HuH-7.5 (cell line): ENCODE results near the gene SLC6A7.

Experiments used
- DNase-seq: peaks from one replicate; pipeline ENCODE4 v3.0.0; 2011; ENCODE audit warnings: low spot score

SLC6A7 gene

DNA sequence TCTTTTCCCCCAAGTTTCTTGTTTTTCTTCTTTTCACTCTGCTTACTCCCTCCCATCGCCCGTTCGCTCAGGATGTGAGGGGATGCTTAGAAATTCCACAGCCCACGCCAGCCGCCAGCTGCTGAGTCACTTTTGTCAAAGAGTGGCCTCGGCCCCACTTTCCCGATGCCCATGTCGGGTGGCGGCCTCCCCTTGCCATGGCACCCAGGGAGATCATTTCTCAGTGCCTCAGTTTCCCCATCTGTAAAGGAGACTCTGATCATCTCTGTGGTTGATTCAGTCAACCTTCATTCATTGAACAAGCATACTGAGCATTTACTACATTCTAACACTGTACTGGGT, 33.9 kb upstream of the SLC6A7 start:
- DNase-seq: no peak

DNA sequence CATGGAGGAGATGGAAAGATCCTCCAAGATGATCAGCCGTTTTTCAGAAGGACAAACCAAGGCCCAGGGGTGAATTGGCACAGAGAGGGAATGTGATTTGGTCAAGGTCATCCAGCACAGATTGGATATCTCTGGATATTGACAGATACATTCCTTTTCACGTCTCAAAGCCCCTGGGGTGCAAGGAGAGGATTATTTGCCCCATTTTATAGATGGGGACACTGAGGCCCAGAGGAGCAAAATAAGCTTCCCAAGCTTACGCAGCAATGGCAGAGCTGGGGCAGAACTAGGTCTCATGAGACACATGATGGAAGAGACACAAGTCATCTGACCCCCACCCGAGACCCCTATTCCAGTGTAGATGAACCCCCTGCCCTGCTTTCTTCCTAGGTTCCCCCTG, 33.3 kb upstream of the SLC6A7 start:
- no peak for DNase-seq

DNA sequence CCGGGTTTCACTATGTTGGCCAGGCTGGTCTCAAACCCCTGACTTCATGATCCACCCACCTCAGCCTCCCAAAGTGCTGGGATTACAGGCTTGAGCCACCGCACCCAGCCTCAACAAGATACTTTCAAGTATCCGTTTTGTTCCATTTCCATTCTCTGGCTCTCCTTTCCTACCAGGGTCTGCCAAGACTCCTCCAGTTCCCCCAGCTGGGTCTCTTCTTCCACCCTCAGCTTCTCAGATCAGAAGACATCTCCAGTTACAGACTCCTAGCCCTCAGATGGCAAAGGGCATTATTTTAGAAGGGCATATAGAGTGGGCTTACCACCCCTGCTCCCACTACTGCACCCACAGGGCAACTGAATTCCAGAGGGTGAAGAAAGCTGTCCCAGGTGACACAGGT, 32.7 kb upstream of the SLC6A7 start:
- DNase-seq: no peak

DNA sequence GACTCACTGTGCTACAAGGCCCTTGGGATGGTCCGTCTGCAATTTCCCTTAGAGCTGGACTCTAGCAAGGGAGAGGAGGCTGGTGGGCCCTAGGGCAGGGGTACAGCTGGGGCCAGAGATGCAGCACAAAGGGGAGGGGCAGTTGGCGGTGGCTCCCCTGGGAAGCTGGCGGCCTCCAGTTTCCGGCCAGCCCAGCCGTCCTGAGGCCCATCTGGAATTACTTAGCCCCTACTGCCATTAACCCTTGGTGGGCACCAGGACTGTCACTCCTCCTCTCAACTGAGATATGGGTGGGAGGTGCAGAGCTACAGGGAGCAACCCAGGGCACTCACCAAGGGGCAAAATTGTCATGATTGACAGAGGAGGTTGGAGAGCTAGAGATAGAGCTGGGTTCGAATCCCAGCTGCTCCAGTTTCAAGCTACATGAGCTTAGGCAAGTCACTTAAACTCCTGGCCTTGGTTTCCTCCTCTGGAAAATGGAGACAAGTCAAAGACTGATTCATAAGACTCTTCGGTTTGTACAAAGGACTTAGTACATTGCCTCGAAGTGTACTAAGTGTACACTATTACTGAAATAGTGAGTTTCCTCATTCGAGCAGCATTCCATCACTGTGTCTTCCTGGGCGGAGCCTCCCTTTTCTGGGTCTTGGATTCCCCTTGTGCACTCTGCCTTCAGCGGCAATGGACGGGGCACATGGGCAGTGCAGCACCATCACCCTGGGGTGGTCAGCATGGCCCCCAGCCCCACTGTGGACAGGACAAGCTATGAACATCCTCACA, 31.5 kb upstream of the SLC6A7 start:
- no peak for DNase-seq

DNA sequence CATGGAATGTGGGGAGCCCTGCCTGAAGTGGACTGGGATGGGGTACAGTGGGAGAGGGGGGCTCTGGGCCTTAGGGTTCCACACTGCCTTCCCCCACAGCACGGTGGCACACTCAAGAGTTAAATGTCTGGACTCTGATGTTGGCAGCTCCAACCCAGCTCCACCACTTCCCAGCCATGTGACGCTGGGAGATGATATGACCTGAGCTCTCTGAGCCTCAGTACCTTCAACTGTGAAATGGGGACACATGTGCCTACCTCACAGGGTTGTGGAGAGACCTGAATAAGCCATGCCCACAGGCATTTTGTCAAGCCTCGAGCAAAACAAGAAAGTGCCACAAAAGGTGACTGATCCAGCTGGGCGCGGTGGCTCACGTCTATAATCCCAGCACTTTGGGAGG, 30.8 kb upstream of the SLC6A7 start:
- no peak for DNase-seq

DNA sequence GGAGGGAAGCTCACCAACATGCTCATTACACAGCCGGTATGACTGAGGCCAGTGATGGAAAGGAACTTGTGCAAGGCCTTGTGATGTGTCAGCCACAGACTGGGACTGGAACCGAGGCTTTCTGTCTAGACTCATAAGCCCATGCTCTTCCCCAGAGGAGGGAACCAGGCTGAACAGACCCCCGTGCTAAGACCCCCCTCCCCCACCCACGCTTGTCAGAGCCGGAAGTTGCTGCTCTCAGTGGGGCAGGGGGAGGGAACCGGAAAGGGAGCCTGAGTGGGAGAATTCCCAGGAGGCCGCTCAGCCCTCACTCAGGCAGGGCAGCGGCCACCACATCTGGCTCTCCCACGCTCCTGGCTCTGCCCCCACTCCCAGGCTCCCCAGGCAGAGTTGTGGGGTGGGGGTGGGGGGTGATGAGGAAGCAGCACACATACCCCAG, 30.1 kb upstream of the SLC6A7 start:
- no peak for DNase-seq

DNA sequence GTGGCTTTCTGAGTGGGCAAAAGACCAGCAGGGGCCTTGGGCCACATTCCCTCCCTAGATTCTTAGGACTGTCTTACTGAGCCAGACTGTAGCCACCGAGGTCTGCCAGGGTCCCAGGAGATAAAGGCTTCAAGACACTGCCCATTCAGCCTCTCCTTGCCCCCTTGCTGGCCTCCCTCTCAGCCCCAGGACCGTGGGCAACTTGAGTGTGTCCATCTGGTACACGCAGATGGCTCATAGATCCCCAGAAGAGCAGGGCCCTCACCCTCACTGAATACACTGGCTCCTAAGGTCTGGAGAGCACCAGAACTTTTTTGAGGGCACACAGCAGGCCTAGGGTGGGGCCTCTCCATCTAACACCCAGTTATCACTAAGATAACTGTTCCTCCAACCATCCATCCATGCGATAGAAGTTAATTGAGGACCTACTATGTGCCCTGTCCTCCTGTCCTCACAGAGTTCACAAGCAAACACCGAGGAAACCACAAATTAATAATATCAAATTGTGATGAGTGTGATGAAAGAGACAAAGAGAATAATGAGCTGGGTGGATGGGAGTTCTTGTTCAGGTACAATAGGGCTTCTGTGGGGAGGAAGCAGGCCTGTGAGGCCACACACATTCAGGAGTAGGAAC, 29.3 kb upstream of the SLC6A7 start:
- DNase-seq: no peak

DNA sequence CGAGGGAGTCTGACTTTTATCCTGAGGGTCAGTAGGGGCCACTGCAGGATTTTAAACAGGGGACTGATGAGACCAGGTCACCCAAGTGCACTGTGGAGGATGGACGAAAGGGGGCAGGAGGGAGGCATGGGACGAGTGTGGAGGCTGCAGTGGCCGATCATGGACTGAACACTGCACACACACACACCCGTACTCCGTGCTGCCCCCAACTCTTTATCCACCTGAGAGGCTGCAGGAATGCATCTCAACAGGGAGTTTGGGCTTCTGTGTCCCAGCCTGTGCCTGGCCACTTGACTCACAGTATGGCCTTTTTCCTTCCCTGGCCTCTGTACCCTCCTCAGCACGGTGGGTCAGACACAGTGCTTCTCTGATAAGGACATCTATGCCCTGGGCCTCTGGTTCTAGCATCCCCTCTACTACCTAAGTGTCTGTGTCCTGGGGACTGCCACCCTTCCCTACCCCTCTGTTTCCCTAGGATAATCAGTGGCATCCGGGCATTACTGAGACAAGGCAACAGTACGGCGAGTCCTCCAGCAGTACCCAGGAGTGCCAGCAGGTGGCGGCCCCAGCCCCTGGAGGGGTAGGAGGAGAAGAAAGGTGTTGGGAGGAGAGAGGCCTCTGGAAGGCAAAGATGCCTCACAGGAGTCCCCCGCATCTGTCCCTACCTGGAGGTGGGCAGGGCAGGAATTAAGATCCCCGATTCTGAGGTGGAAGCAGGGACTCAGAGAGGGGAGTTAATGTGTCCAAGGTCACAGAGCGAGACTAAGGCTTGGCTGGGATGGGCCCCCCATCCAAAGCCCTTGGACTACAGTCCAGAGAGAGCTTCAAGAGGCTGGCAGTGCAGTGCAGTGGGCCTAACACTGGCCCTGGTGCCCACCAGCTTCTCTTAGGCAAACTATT, 28.4 kb upstream of the SLC6A7 start:
- DNase-seq: peak; percentile 95

DNA sequence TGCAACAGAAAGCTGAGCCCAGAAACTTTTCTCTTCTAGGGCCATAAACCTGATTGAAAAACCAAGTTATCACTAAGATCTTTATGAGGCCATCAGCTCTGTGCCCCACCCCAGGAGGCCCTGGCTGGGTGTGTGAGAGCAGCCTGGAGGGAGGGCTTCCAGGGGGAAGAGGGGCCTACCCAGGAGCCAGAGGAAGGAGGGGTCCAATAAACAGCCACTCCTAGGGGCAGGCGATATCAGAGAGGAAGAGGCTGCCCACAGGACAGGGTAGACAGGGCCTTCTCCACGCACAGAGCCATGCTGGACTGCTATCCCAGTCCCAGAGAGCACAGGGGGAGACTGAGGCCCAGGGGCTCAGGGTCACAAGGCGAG, 27.7 kb upstream of the SLC6A7 start:
- DNase-seq: no peak

DNA sequence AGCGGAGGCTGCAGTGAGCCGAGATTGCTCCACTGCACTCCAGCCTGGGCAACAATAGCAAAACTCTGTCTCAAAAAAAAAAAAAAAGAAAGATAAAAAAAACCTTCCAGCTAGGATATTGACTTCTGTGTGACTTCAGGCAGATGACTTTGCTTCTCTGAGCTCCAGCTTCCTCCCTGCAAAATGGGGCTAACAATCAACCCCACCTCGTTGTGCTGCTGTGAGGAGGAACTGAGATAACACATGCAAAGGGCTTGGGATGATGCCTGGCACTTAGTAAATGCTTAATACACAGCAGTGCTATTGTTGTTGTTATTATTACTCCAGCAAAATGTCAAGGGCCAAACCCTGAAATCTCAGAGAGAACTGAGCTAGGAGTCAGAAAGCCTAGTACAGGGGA, 26.8 kb upstream of the SLC6A7 start:
- DNase-seq: no peak

DNA sequence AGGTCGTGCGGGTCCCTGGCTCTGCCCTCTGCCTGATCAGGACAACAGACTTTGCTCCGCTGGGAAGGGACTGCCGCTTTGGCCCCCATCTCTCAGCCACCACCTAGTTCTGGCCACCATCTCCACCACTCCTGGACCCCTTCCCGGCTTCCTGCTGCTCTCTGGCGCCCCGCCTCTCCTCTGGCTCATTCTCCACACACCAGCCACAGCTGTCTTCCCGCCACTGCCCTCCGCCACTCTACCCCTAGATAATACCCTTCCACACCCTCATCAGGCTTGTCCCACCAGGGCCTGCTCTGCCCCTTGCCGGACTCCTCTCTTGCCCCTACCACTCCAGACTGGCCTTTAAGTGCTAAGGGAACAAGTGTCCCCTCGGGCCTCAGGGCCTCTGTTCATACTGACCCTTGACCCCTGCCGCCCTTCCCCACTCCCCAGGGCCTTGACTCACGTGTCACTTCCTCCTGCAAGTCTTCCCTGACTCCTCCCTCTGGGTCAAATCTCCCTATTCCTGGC, 26.3 kb upstream of the SLC6A7 start:
- DNase-seq: no peak

DNA sequence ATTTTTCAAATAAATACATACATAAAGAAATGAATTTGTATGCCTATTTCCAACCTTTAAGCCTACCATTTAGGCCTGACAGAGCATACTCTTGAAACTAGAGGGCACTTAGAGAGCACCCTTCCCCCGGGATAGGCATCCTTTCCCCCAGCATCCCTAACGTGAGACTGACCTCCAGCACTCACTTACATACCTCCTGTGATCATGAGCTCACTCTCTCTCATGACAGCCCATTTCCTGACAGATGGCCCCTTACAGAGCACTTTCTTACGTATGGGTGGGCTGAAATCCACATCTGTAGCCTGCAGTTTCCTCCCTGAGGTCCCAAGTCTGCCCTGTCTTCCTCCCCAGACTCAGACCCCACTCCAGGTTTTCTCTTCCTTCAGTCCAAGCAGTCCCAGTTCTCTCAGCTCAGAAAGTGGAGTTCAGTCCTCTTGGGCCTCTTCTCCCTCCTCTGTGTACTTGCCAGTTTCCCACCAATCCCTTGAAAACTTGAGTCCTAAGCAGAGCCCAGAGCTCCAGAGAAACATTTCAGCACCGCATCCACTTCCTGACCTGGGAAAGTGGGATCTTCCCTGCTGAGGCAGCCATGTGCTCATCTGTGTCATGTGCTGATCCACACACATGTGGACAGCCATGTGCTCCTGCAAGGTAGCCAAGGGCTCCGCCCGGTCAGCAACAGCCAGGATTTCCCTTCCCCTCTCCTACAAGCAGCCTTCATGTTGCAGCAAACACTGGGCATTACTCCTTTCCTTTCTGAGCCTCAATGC, 25.5 kb upstream of the SLC6A7 start:
- DNase-seq: no peak

DNA sequence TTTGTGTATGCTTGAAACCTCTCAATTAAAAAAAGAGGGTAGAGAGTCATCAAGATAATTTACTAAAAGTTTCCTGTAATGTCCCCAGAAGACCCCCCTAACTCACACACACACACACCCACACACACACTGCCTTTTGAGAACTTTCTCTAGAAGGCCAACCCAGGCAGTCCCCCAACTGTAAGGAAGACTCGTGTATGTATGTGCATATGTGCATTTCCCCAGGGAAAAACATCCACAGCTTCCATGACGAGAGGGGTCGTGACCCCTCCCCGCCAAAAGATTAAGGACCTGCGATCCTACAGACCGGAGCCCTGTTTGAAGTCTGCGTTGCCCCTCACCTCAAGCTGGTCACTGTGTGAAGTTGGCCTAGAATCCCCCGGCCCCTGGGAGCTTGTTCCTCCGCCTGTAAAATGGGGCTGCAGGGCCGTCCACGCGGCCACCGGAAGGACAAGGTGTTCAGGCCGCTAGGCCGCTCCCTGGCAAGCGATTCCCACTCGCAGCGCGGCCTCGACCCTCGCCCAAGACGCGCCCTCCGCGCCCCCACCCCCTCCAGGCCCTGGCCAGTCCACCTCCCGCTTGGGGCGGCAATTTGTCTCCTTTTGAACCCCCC, 23.7 kb upstream of the SLC6A7 start:
- DNase-seq: no peak

DNA sequence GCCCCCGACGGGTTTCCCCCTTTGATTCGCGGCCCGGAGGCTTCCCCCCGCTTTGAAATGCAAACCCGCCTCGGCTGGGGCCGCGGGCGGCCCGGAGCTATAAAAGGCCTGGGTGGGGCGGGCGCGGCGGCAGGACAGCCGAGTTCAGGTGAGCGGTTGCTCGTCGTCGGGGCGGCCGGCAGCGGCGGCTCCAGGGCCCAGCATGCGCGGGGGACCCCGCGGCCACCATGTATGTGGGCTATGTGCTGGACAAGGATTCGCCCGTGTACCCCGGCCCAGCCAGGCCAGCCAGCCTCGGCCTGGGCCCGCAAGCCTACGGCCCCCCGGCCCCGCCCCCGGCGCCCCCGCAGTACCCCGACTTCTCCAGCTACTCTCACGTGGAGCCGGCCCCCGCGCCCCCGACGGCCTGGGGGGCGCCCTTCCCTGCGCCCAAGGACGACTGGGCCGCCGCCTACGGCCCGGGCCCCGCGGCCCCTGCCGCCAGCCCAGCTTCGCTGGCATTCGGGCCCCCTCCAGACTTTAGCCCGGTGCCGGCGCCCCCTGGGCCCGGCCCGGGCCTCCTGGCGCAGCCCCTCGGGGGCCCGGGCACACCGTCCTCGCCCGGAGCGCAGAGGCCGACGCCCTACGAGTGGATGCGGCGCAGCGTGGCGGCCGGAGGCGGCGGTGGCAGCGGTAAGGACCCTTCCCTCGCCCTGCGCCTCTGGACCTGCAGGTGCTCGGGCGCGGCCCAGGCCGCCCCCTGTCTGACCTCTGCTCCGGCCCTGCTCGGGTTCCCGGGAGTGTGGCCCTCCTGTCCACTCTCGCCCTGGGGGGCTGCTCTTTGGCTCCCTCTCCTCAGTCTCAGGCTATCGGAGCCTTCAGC, 23.0 kb upstream of the SLC6A7 start, which contains the start of gene CDX1:
TSS of gene CDX1 (plus strand) at position 129 of the 862 bp plus-strand sequence. CDS start at position 228, 99 bp downstream.
- no peak for DNase-seq

DNA sequence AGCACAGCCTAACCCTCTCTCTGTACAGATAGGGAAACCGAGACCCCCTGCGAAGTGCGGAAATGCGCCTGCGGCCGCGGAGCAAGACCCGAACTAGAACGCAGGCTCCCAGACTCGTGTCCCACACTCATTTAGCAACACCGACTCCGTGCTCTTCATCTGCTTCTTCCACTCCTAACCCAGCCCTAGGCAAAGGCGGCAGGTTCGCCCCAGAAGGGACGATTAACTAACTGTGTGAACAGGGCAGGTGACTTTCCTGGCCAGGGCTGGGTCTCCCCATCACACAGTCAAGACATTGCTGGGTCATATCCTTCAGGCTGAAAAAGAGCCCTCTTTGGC, 22.4 kb upstream of the SLC6A7 start:
- no peak for DNase-seq

DNA sequence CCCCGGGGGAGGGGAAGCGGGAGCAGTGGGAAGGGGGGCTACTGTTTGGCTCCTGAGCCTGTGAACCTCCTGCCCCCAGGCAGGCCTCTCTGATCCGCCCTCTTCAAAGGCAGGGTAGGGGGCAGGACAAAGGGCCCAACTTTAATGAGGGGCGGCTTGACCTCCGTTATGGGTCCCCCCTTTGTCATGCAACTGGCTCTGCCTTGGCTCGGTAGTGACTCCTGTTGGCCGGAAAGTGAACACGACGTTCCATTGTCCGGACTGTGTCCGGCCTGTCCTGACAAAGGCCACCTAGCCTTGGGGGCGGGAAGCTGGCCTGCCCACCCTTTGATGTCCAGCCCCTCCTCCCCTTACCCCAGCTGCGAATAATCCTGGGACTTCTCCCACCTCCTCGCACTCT, 22.0 kb upstream of the SLC6A7 start:
- no peak for DNase-seq

DNA sequence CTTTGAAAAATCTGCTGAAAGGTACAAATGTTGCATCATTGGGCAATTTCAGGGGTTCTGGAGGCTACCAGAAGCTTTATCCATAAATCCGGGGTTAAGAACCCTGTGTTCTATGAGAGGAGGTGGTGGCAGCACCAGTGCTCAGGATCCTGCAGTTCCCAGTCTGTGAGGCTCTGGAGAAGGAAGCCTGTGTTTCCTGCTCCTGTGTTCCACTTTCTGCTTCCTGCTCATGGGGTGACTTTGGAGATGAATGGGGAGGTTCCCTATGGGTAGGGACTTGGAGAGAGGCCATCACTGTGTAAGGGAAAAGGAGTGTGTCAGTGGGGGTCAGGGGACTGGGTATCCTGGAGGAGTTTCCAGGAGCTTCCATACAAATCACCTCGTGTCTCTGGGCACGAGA, 21.0 kb upstream of the SLC6A7 start:
- no peak for DNase-seq

DNA sequence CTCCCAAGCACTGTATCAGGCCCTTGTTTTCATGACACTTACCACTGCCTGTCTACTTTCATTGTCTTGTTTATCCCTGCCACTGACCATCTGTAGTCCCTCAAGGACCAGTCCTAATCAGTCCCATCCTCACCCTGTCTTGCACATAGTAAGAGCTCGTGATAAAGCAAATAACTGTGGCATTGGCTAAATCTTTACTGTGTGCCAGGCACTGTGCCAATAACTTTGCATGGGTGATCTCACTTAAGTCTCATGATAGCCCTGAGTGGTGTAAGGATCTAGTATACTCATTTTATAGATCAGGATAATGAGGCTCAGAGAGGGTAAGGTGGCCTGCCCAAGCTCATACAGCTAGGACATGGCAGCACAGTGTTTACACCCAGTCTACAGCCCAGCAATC, 17.7 kb upstream of the SLC6A7 start:
- DNase-seq: no peak

DNA sequence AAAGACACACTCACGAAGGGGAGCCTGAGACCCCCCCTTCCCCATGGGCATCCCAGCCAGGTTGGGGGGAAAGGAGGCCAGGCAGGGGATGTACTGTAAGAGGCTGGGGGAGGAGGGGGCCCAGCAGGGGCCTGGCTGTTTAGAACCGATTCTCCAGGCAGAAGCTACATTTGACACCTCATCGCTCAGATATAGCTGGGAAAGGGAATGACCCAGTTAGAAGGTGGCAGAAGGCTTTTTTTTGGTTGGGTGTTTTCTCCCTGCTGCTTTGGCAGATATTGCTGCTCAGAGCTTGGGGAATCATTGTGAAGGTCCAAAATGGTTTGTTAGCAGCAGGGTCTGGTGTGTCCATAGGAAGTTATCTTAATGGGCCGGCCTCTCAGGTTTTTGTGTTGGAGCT, 17.3 kb upstream of the SLC6A7 start:
- no peak for DNase-seq

DNA sequence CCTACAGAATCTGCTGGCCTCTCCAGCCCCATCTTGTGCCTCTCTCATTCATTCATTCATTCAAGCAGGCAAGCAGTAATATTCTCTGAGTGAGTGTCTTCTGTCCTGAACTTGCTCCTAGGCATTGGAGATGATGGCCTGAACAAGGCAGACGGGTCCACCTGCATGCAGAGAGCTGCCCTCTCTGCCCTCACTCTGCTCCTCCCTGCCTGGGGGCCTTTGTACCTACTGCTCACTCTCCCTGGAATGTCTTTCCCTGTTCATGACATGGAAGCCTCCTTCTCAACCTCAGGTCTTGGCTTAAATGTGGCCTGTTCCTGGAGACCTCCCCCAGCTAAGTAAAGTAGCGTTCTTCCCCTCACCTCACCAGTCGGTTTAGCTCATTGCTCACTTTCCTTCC, 16.7 kb upstream of the SLC6A7 start:
- DNase-seq: no peak

DNA sequence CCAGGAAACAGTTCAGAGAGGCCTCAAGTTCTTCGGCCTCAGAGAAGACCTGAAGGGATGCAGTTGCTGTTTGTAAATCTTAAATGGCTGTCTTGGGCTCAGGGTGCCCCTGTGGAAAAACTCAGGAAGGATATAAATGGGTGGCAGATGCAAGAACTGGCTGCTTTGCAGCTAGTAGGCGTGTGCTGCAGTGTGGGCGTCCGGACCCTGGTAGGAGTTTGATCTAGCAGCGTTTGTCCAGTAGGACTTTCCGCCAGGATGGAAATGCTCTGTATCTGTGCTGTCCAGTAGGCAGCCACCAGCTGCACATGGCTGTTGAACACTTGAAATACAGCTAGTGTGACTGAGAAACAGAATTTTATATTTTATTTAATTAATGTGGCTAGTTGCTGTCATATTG, 15.6 kb upstream of the SLC6A7 start:
- DNase-seq: no peak
